ENCODE results near the gene KHDRBS1. TPM values are rescaled to one million over a fixed set of nuclear protein-coding genes. Genes with fewer than 3 reads are reported as not detected.
"Not testable (repeated sequence)": the region's sequence is repeated elsewhere in the genome, so short reads cannot be mapped to it uniquely, and the experiment has no call there.

KHDRBS1 gene
- total RNA-seq, 1 experiment from 2014 or later: 106 TPM

GRCh38 chr1:32060914-32061313 lies 47.2 kb downstream of the KHDRBS1 start:
- ChIA-PET POLR2A (interaction anchor here (1.1 to 2.2 kb wide), 3 partner anchors 10 to 40 kb away, joined by 3 to 9 read pairs (median 4); no protein-coding TSS in a partner anchor), CTCF (interaction anchor here (0.7 to 0.8 kb wide), 2 partner anchors 123 to 395 kb away, joined by 3 to 4 read pairs; partner anchors contain the start of gene PTP4A2)
- peaks cover 58% of the 10 kb centered on the region for H3K36me3 Mint-ChIP-seq (ENCODE audit: insufficient read depth, unreplicated experiment)
- no peak overlapping the region for H3K27ac Mint-ChIP-seq (ENCODE audit: low read depth, unreplicated experiment)
- DNase-seq (ENCODE audit: unreplicated experiment): no peak
- H3K4me1 Mint-ChIP-seq (ENCODE audit: insufficient read depth, unreplicated experiment): peaks cover 18% of the 10 kb centered on the region
- no TSS peak for BruUV-seq (replicated peaks)
- no peak for TF ChIP-seq CTCF (IDR thresholded peaks at IDR 0.05; ENCODE audit: unreplicated experiment)
- intact Hi-C loops (cut with micrococcal nuclease): loop anchor here (5.0 to 10.0 kb wide), 2 partner anchors 84 to 266 kb away; no protein-coding TSS in a partner anchor
- no peak overlapping the region for H3K4me3 Mint-ChIP-seq (ENCODE audit: unreplicated experiment)
- no peaks in the 10 kb centered on the region for H3K9me3 Mint-ChIP-seq (ENCODE audit: unreplicated experiment)
- no peaks in the 10 kb centered on the region for H3K27me3 Mint-ChIP-seq (ENCODE audit: insufficient read depth, unreplicated experiment)

DNA sequence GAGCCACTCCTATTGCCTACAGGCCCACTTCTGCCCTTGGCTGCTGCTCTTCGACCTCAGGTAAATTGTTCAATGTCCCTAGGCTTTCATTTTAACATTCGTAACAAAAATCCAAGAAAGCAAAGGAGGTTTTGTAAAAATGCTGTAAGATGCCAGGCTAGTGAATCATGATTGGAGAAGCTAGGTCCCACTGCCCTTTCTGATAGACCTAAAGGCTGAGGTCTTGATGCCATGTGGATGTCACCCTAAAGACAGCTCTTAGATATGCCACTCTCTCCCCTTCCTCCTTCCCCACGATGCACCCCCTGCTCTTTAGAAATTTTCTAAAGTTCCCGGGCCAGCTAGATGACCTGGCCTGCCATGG lies 49.2 kb downstream of the KHDRBS1 start:
- Mint-ChIP-seq H3K27ac (ENCODE audit: low read depth, unreplicated experiment) (peak overlapping the region; percentile 55), H3K27me3 (ENCODE audit: insufficient read depth, unreplicated experiment) (no peaks in the 10 kb centered on the region), H3K4me3 (ENCODE audit: unreplicated experiment) (no peak overlapping the region), H3K4me1 (ENCODE audit: insufficient read depth, unreplicated experiment) (peaks cover 18% of the 10 kb centered on the region), H3K9me3 (ENCODE audit: unreplicated experiment) (no peaks in the 10 kb centered on the region), H3K36me3 (ENCODE audit: insufficient read depth, unreplicated experiment) (peaks cover 61% of the 10 kb centered on the region)
- ChIA-PET CTCF (interaction anchor here (0.5 to 1.6 kb wide), 10 partner anchors 9 to 122 kb away, joined by 3 to 9 read pairs (median 3); partner anchors contain the start of gene TMEM39B), POLR2A (interaction anchor here (0.9 to 1.7 kb wide), 7 partner anchors 9 to 125 kb away, joined by 3 to 8 read pairs (median 5); partner anchors contain the start of genes KPNA6, PTP4A2 and TMEM39B)
- BruUV-seq (replicated peaks): no TSS peak
- TF ChIP-seq CTCF (IDR thresholded peaks at IDR 0.05; ENCODE audit: unreplicated experiment): no peak
- DNase-seq (ENCODE audit: unreplicated experiment): no peak
- intact Hi-C loops (cut with micrococcal nuclease): loop anchor here (5.0 to 10.0 kb wide), 2 partner anchors 86 to 268 kb away; no protein-coding TSS in a partner anchor

GRCh38 chr1:32063261-32063681 lies 49.6 kb downstream of the KHDRBS1 start:
- intact Hi-C loops (cut with micrococcal nuclease): loop anchor here (5.0 to 10.0 kb wide), 2 partner anchors 86 to 268 kb away; no protein-coding TSS in a partner anchor
- Mint-ChIP-seq H3K27me3 (ENCODE audit: insufficient read depth, unreplicated experiment) (no peaks in the 10 kb centered on the region), H3K36me3 (ENCODE audit: insufficient read depth, unreplicated experiment) (peaks cover 60% of the 10 kb centered on the region), H3K9me3 (ENCODE audit: unreplicated experiment) (no peaks in the 10 kb centered on the region), H3K4me1 (ENCODE audit: insufficient read depth, unreplicated experiment) (peaks cover 18% of the 10 kb centered on the region), H3K27ac (ENCODE audit: low read depth, unreplicated experiment) (peak overlapping the region; percentile 55), H3K4me3 (ENCODE audit: unreplicated experiment) (no peak overlapping the region)
- TF ChIP-seq CTCF (IDR thresholded peaks at IDR 0.05; ENCODE audit: unreplicated experiment): peak; percentile 47
- ChIA-PET POLR2A (interaction anchor here (0.9 to 1.7 kb wide), 7 partner anchors 9 to 125 kb away, joined by 3 to 8 read pairs (median 5); partner anchors contain the start of genes KPNA6, PTP4A2 and TMEM39B), CTCF (interaction anchor here (0.7 to 1.6 kb wide), 8 partner anchors 9 to 107 kb away, joined by 3 to 9 read pairs (median 4); partner anchors contain the start of gene TMEM39B)
- BruUV-seq (replicated peaks): no TSS peak
- peak; percentile 59 for DNase-seq (ENCODE audit: unreplicated experiment)

GRCh38 chr1:32065613-32066488 lies 52.2 kb downstream of the KHDRBS1 start:
- not testable (repeated sequence) for DNase-seq (ENCODE audit: unreplicated experiment); H3K27ac Mint-ChIP-seq (ENCODE audit: low read depth, unreplicated experiment)

More at GRCh38 chr1:32065613-32066488, 52.2 kb downstream of the KHDRBS1 start:
- POLR2A ChIA-PET: interaction anchor here (0.7 to 2.2 kb wide), 15 partner anchors 8 to 226 kb away, joined by 3 to 14 read pairs (median 4); partner anchors contain the start of genes HDAC1, KHDRBS1, KPNA6 and TXLNA
- H3K4me1 Mint-ChIP-seq (ENCODE audit: insufficient read depth, unreplicated experiment): peaks cover 24% of the 10 kb centered on the region
- peaks cover 36% of the 10 kb centered on the region for H3K36me3 Mint-ChIP-seq (ENCODE audit: insufficient read depth, unreplicated experiment)
- intact Hi-C loops (cut with micrococcal nuclease): loop anchor here (10.0 kb wide), 1 partner anchor 271 kb away; no protein-coding TSS in a partner anchor
- H3K27me3 Mint-ChIP-seq (ENCODE audit: insufficient read depth, unreplicated experiment); H3K9me3 Mint-ChIP-seq (ENCODE audit: unreplicated experiment); H3K4me3 Mint-ChIP-seq (ENCODE audit: unreplicated experiment); BruUV-seq (replicated peaks): not testable (repeated sequence)
- CTCF ChIA-PET: interaction anchor here (0.6 to 1.1 kb wide), 3 partner anchors 13 to 882 kb away, joined by 3 read pairs; no protein-coding TSS in a partner anchor

All from MCF 10A (cell line).